ENCODE results near the gene DST.

Gene DST

DNA sequence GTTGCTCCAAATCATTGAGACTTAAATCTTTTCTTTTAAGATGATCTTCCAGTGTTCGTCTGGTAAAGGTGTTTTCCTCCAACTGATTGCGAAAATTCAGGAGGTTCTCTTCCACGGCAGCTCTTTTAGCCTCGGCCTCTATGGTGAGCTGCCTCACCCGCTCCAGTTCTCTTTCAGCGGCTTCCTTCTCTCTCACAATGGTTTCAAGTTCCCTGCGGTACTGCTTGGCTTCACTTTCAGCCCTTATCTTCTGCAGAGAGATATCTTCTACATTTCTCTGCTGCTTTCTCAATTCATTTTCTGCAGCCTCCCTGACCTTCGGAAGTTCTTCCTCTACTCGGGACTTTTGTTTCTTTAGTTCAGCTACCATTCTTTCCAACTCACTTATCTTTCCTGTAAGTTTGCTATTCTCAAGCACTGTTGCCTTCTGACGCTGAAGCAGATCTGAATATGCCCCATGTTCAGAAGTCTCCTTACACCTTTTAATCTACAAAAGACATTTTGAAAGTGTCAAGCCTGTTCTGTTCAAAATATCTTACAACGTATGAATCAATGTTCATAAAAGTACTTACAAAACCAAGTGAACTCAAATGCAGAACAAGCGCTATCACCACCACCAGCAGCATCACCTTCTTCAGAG, 22.3 kb downstream of the DST start:
- no peak for DNase-seq

DNA sequence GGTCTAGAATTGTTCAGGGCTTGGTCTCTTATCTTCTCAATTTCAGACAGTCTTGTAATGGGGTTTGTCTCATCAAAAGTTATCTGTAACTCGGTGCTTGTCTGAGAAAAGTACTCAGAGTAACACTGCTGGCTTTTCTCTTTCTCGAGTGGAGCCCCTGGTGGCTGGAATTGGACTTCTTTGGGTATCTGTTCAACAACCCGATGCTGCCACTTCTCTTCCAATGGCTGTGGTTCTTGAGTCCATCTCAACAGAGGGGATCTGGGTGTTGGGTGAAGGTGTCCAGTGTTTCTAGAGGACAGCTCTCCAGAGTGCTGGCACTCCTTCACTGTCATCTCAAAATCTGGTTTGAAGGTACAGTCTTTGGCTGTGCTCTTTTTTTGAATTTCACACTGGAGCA, 24.6 kb downstream of the DST start:
- DNase-seq: no peak

DNA sequence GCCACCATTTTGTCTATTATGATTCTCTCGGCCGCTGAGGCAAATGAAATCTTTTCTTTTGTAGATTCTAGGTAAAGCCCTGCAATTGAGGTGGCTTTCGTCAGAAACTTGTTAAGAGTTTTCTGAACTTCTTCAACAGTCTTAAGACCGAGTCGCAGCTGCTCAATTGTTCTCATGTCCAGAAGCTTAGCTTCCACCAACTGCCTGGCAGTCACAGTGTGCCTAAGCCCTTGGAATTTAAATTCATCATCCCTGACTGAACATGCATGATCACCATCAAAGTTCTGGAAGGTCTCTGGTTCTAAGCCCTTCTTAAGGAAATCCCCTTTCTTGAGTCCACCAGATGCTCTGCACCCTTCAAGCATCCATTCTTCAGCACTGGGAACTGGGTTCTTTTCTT, 25.7 kb downstream of the DST start:
- no peak for DNase-seq

DNA sequence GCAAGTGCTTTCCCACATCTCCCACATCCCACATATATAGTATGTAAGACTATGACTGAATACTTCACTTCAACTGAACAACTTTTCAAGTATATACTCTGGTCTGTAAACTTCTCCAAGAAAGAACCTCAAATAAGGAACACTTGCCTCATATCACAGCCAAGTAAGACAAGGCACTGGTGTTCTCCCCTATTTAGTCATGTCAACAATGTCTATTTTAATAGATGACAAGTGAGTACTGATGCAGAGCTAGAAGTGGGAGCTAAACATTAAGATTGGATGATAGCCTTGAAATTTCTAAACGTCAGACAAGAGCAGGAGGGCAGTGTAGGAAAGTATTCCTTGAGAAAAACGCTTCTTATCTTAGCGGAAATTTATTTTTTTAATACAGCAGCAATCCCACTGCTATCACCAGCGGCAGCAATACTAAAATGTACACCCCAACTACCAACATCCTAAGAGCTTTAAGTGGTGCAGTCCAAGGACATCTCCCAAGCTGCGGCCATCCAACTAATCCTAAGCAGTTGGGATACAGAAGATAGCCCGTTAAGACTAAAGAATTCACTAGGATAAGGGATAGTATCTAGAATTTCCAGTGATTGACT, 29.3 kb downstream of the DST start:
- DNase-seq: no peak

DNA sequence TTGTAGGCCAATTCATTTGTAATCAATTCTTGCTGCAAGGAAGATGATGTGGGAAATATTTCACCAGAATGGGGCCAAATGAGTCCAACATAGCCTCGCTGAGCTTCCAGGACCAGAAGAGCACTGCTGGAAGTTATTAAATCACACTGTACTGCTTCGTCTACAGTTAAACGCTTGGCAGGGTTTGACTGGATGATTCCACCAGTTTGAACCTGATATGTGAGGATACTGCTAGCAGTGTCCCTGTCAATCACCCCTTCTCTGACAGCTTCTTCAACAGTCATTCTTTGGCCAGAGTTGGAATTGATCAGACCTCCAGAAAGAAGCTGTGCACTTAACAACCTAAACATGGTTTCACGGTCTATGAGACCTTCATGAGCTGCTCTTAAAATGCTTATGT, 34.4 kb downstream of the DST start:
- DNase-seq: no peak

DNA sequence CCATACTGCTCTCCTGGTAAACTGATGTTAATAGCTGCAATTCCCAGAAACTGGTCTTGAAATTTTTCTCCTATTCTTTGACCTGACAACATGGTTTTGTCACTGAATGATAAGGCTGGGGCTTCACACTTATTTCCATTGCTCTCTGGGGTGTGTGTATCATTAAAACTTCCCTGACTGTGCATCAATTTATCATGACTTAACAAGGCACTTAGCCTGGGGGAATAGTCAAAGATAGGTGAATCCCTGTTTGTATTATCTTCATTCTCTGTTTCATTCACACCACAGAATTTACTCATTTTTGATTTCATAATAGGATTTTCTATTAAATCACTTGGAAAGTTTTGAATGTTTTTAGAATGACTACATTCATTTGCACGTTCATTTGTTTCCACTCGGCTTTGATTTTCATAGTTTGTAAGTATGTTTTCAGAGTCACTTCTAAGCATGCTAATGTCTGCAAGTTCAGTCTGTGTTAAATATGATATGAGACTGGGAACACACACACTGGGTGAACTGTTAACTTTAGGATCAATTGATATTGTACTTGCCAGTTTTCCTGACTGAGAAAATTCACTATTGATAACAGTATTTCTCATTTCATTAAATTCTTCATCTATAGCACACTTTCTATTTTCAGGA, 35.5 kb downstream of the DST start:
- no peak for DNase-seq

DNA sequence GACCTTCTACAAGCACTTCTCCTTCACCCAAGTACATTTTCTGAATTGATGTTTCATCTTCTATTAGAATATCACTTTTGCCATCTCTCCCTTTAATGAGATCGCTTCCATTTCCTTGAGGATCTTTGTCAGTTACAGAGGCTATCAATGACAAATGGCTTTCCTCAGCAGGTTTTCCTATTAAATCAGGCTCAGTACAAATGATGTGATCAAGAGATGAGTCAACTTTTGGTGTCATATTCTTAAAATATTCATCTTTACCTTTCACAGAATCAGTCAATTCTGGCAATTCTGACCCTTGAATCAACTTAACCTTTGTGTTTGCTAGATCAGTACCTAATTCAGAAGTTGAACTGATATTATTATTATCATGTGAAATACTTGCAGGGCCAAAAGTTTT, 37.3 kb downstream of the DST start:
- no peak for DNase-seq

DNA sequence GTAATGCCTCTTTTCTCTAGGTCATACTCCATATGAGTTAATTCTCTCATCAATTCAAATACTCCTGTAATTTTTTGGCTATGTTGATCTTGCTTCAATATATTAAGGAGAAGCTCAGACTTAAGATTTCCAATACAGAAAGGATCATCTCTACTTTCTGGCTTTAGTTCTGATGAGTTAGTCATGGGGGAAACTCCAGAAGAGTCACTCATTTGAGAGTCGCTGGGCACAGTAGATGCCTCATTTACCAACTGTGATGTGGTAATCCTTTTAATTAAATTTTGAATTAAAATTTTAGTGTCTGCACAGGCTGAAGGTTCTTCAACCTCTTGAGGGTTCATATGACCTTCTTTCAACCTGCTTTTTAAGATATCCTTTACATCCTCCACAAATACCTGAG, 38.5 kb downstream of the DST start:
- DNase-seq: no peak

DNA sequence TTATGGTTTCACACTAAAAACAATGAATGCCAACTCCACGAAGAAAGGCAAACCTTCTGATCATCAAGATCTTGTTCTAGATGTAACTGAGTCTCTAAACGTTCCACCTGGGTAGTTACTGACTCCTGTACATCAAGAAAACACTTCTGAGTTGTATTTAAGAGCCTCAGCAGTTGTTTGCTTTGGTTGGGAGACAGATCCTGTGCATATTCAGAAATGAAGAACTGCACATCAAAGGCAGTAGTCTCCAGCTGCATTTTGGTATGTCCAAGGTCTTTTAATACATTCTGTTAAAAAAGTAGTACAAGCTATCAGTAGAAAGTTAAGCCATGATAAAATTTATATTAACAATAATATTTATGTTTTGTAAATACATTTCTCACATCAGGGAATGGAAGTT, 41.3 kb downstream of the DST start:
- DNase-seq: no peak

DNA sequence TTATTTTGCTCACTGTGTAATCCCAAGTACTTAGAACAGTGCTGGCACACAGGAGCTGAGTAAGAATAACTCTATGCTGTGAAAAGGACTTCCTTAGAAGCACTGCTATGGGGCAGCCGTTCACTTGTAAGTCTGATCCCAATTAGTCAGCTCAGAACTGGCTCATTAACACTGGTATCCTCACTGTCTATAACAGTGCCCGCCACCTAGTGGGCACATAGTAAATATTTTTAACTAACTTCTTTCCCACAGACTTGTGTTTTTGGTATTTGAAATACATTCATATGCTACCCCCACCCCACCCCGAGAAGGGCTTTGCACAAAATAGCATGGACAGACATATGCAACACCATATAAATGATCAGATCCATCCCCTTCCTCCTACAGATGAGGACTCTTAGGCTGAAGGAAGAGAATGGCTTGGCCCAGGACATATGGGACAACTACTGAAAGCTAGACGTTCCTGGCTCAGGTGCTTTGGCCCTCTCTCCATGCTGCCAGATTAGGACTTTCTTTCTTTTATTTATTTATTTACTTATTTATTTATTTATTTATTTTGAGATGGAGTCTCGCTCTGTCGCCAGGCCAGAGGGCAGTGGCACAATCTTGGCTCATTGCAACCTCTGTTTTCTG, 47.1 kb downstream of the DST start:
- peak; percentile 0 for DNase-seq

DNA sequence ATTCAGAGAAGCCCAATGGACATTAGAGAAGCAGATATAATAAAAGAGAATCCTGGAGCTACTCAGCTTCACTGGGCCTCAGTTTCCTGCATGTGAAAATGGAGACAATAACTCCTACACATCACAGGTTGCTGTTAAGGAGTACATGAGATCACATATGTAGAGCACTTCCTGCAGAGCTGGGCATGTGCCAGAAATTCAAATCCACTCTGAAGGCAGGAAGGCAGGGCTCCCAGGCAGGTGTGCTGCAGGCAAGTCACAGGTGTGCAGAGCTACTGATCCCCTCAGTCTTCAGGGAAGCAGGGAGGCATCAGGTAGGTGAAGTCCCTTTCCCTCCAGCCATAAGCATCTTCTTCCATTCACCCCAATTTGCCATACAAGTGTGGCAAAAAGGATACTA, 48.0 kb downstream of the DST start:
- no peak for DNase-seq

DNA sequence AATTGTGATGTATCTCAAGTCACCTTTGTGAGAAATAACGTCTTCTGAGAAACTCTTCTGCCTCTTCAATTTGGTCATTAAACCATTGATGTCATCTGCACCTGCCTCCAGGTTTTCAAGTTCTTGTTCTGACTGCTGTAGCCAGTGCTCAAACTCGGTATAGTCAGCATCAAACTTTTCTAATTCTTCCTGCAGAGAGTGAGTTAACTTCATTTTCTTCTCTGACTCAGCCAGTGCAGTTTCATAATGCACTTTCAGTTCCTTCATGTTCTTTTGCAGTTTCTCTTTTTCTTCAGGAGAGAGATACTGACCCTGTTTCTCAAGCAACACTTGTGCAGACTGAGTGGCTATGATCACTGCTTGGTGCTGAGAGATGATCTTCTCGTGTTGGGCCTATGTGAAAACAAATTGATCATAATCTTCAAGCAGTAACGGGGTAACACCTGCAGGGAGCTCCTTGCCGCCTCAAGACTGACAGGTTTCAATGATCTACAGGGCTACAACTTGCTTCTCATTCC, 48.8 kb downstream of the DST start:
- DNase-seq: no peak

DNA sequence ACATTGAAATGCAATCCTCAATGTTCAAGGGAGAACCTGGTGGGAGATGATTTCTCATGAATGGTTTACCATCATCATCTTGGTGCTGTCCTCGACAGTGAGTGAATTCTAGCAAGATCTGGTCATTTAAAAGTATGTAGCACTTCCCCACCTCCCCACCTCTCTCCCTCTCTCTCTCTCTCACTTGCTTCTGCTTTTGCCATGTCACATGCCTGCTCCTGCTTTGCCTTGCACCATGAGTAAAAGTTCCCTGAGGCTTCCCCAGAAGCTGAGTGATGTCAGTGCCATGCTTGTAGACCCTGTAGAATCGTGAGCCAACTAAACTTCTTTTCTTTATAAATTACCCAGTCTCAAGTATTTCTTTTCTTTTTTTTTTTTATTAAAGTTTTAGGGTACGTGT, 60.5 kb downstream of the DST start:
- no peak for DNase-seq

DNA sequence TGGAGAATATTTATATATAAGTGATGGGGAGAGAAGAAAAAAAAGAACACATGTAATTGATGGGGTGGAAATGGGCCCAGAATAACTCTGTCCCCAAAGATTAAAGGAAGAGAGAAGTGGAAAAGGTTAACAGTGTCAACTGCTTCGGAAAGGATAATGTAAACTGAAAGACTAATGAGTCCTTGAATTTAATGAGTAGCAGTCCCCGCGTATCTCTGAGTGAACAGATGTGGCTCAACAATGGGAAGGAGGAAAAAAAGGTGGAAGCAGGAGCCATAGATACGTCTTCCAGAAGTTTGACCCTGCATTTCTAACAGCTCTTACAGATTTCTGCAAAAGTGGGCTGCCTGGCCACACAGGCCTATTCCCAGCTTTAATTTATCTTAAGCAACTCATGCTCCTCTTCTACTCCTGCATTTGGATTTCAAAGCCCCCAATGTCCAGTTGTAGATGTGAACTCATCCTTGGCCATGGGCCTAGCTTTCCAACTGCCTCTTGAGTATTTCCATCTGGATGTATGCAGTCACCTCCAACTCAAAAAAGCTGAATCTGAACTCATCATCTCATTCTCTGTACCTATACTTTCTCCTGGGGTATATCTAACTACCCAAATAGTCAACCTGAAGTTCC, 61.3 kb downstream of the DST start:
- peak; percentile 4 for DNase-seq

DNA sequence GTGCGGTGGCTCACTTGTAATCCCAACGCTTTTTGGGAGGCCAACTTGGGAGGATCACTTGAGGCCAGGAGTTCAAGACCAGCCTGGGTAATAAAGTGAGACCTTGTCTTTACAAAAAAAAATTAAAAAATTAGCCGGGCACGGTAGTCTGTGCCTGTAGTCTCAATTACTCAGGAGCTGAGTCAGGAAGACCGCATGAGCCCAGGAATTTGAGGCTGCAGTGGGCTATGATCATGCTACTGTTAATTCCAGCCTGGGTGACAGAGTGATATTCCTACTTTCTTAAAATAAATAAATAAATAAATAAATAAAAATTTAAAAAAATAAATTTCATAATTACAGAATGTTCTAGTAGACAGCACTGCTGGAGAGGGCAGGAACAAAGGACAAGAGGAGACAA, 62.4 kb downstream of the DST start:
- DNase-seq: no peak

DNA sequence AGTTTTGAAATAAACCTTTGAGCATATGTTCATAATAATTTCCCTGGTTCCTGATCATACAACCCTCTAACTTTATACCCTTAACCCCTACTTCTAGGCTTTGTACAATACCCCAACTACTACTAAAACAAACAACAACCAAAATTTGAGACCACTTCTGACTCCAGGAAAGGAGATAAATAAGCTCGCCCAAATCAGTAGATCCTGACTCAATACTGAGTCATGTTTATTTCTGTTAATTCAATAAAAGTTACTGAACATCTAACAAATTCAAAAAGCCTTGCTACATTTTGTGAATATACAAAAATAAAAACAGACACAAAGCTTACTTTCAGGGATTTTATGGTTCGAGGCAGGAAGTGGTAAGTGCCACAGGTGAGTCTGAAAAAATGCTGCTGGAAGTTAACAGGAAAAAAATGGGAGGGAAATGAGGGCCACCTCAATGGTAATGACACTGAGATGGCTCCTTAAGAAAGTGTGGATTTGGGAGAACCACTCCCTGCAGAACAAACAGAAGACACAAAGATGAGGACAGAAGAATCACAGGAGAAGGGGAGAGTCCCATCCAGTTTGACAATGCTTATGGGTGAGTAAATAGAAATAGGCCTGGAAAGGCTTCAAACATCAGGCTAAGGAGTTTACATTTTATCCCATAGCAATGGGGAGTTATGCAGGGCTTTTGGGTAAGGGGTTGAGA, 63.4 kb downstream of the DST start:
- DNase-seq: no peak

DNA sequence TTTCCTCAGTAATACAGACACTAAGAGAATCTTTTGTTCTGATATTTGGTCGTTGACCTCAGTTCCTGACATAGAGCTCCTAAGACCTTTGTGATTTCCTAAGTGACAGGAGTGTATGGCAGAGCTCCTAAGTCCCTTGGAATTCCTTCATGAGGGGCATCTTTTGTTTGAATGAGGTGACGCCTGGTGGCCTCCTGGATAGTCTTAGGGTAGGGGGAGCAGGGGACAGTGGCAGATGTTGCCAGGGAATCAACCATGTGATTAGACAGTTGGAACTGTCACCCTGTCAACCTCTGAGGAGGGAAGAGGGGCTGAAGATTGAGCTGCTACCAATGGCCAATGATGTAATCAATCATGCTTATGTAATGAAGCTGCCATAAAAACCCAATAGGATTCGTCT, 67.0 kb downstream of the DST start:
- no peak for DNase-seq

DNA sequence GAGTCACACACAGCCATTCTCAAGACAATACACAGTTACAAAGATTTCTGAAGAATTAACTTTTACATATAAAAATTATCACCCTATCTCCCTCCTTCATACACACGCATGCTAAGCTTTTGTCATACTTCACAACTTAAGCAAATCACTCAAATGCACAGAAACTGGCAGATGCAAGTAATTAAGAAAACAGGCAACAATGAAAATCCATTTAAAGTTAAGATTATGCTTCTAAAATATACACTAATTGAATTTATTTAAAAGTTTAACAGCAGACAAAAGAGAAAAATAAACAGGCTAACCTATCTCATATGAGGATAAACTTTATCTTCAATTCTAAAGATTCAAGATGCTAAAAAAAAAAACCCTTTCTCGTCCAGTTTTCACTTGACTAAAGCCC, 68.4 kb downstream of the DST start:
- DNase-seq: no peak

DNA sequence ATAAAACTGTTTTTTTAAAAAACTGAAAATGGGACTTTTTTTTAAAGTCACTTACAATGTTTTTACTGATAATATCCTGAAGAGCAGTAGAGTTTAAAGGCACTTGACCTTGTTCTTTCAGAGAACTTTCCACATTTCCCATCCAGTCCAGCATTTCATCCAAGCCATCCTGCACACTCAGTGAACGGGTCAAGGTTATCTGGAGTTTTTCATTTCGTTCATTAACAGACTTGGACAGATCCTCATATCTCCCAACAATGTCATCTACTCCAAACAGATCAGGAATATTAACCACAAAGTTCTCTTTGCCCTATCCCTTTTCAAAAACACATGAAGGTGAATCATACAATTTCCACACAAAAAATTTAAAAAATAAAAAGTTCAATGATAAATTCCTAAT, 69.1 kb downstream of the DST start:
- DNase-seq: no peak

DNA sequence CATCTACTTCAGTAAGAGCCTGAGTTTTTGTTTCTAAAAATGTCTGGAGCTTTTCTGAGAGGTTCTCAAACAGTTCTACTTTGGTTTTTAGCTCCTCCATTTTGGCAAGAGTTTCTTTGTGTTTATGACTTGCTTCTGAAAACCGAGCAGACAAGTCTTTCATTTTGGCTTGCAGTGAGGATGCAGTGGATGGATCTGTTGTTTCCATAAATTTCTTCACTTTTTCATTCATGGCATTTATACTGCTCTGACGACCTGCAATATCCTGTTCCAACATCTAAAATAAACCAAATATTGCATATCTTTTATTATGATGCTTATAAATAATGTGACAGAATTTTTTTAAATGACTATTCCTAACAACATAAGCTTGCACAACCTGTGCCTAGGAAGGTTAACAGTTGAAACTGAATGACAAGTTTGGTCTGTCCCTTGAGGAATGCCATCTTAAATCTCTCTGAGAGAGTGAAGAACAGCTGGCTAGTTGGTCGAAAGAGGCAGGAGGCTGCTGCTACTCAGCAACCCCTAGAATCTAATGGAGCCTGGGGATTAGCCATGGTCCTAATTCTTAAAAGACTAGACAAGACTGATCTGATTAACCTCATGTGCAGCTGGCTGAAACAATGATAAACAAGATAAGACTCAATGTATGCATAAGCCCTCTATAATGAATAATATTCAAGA, 69.8 kb downstream of the DST start:
- DNase-seq: no peak

DNA sequence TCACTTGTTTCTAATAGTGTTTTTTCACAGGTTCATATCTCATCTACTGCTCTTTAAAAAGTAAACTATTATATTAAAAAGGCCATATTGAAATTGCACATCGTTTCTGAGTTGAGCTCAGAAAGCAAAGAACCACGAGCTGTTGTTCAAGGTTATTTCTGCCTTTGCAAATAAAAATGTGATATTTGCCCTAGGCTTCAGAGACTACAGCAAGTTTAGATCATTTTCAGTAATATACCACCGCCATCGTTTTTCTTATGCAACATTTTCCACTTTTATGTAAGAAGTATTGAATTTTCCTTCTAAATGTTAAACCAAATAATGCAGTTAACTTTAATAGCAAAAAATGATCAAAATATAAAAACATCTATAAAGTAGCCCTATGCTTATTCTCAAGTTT, 71.1 kb downstream of the DST start:
- no peak for DNase-seq

Data from NCI-H2227 treated with DMSO at 0.1 percent for 48 hours (cell line).